Caco-2 (cell line): ENCODE results near the gene FOXN3. TPM values are rescaled to one million over a fixed set of nuclear protein-coding genes. Genes with fewer than 3 reads are reported as not detected.

Experiments used
- BruUV-seq: library from RNA; stranded (reverse); fragments of 400-500 nt; replicated peaks from 2 replicates; lab custom pipeline; 2021; lab: Mats Ljungman, UMichigan
- CTCF ChIA-PET: fragments of 300-600 bp; sonication (Branson Sonifier 250); formaldehyde crosslinking; loops from one replicate; lab custom pipeline; 2022; ENCODE audit warnings: antibody characterized with exemption; lab: Charles Lee
- POLR2A ChIA-PET: fragments of 300-600 bp; sonication (Branson Sonifier 250); formaldehyde crosslinking; loops from one replicate; lab custom pipeline; 2022; ENCODE audit warnings: antibody characterized with exemption; lab: Charles Lee
- DNase-seq, 2 experiments: peaks; one replicate each; pipeline versions ENCODE4 v3.0.0 to v3.0.0-alpha.2; 2020 to 2022
- H3K27me3 ChIP-seq: replicated peaks from 2 replicates; pipeline ENCODE4 v1.6.0; 2011; ENCODE audit warnings: low read length; ENCODE audit not compliant: control insufficient read depth, insufficient read depth
- H3K36me3 ChIP-seq: 2 replicates; pipeline ENCODE4 v1.5.1; 2011; ENCODE audit warnings: low read length; ENCODE audit not compliant: control insufficient read depth, insufficient read depth
- H3K4me1 ChIP-seq: fragments of 250-450 bp; sonication (Bioruptor Pico); 2 replicates; pipeline ENCODE4 v1.5.1; 2020; ENCODE audit warnings: mild to moderate bottlenecking
- H3K4me3 ChIP-seq: 2 replicates; pipeline ENCODE4 v1.5.1; 2011; ENCODE audit warnings: low read depth, mild to moderate bottlenecking, control low read depth, low read length
- H3K9me3 ChIP-seq: fragments of 250-450 bp; sonication (Bioruptor Pico); 2 replicates; pipeline ENCODE4 v1.5.1; 2020; ENCODE audit warnings: mild to moderate bottlenecking, moderate library complexity
- H3K27ac Mint-ChIP-seq: one replicate; pipeline ENCODE4 v1.8.0; 2022; ENCODE audit warnings: mixed read lengths; ENCODE audit not compliant: unreplicated experiment
- H3K27me3 Mint-ChIP-seq: one replicate; pipeline ENCODE4 v1.8.0; 2022; ENCODE audit warnings: mixed read lengths; ENCODE audit not compliant: insufficient read depth, unreplicated experiment
- H3K36me3 Mint-ChIP-seq: one replicate; pipeline ENCODE4 v1.8.0; 2022; ENCODE audit warnings: mild to moderate bottlenecking, mixed read lengths; ENCODE audit not compliant: insufficient read depth, unreplicated experiment
- H3K4me1 Mint-ChIP-seq: one replicate; pipeline ENCODE4 v1.8.0; 2022; ENCODE audit warnings: low read depth, mixed read lengths; ENCODE audit not compliant: unreplicated experiment
- H3K4me3 Mint-ChIP-seq: one replicate; pipeline ENCODE4 v1.8.0; 2022; ENCODE audit warnings: mild to moderate bottlenecking, moderate library complexity, mixed read lengths; ENCODE audit not compliant: unreplicated experiment
- H3K9me3 Mint-ChIP-seq: one replicate; pipeline ENCODE4 v1.8.0; 2022; ENCODE audit warnings: mixed read lengths; ENCODE audit not compliant: unreplicated experiment
- intact Hi-C: fragments of 100-400 bp; cut with micrococcal nuclease; formaldehyde crosslinking; loops from one replicate; pipeline ENCODE4 v1.10.0; 2022; ENCODE audit not compliant: unreplicated experiment
- total RNA-seq: library from RNA; stranded (reverse); gene quantifications from 2 replicates; pipeline ENCODE4 v1.2.3, GENCODE V29; 2022
- TF ChIP-seq, protein P1 (sequence below), 2 experiments: fragments of 200-600 bp in 1 of 2; IDR thresholded peaks; 1 replicate in 1 of 2; 2 replicates in 1 of 2; pipeline versions ENCODE4 v1.5.1 to v1.8.0; 2011 to 2022; ENCODE audit warnings: antibody characterized with exemption in 1 of 2, control low read depth in 1 of 2, inconsistent platforms in 1 of 2, low read depth in 1 of 2, low read length in 1 of 2, mild to moderate bottlenecking in 1 of 2, moderate library complexity in 1 of 2; ENCODE audit not compliant: insufficient read depth in 1 of 2, severe bottlenecking in 1 of 2, unreplicated experiment in 1 of 2

FOXN3 gene
- total RNA-seq, 1 experiment from 2014 or later = 20.6 TPM

DNA sequence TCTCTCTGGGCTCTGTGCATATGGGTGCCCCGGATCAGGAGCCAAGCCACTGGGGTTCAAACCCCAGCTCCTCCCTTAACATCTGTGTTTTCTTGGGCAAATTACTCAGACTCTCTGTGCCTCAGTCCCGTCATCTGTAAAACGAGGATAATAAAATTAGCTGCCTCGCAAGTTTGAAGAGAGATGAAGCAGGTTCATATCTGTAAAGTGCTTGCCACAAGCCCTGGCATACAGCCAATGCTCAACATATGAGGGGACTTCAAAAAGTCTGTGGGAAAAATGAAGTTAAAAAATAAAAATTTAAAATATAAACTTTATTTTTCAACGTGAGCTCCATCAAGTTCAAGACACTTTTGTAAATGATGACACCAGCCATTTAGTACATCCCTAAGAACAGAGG is 276.7 kb downstream of the FOXN3 start:
- TF ChIP-seq, protein P1, sequence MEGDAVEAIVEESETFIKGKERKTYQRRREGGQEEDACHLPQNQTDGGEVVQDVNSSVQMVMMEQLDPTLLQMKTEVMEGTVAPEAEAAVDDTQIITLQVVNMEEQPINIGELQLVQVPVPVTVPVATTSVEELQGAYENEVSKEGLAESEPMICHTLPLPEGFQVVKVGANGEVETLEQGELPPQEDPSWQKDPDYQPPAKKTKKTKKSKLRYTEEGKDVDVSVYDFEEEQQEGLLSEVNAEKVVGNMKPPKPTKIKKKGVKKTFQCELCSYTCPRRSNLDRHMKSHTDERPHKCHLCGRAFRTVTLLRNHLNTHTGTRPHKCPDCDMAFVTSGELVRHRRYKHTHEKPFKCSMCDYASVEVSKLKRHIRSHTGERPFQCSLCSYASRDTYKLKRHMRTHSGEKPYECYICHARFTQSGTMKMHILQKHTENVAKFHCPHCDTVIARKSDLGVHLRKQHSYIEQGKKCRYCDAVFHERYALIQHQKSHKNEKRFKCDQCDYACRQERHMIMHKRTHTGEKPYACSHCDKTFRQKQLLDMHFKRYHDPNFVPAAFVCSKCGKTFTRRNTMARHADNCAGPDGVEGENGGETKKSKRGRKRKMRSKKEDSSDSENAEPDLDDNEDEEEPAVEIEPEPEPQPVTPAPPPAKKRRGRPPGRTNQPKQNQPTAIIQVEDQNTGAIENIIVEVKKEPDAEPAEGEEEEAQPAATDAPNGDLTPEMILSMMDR (IDR thresholded peaks at IDR 0.05; ENCODE audit: insufficient read depth in 1 of 2, low read depth in 1 of 2, low read length in 1 of 2, severe bottlenecking in 1 of 2, unreplicated experiment in 1 of 2) = no peak
- intact Hi-C loops = no loop called here
- no peak overlapping the region for H3K27ac Mint-ChIP-seq
- peaks cover 11% of the 10 kb centered on the region for H3K27me3 Mint-ChIP-seq
- no peak for DNase-seq
- POLR2A ChIA-PET = no interaction called here
- Histone ChIP-seq H3K27me3 (no peaks in the 10 kb centered on the region), H3K4me1 (no peaks in the 10 kb centered on the region), H3K9me3 (peaks cover 7% of the 10 kb centered on the region), H3K36me3 (no peaks in the 10 kb centered on the region), H3K4me3 (no peak overlapping the region)
- no peak overlapping the region for H3K4me3 Mint-ChIP-seq
- CTCF ChIA-PET = no interaction called here
- BruUV-seq = no TSS peak
- H3K9me3 Mint-ChIP-seq = peaks cover 19% of the 10 kb centered on the region
- H3K36me3 Mint-ChIP-seq = no peaks in the 10 kb centered on the region
- peaks cover 12% of the 10 kb centered on the region for H3K4me1 Mint-ChIP-seq

DNA sequence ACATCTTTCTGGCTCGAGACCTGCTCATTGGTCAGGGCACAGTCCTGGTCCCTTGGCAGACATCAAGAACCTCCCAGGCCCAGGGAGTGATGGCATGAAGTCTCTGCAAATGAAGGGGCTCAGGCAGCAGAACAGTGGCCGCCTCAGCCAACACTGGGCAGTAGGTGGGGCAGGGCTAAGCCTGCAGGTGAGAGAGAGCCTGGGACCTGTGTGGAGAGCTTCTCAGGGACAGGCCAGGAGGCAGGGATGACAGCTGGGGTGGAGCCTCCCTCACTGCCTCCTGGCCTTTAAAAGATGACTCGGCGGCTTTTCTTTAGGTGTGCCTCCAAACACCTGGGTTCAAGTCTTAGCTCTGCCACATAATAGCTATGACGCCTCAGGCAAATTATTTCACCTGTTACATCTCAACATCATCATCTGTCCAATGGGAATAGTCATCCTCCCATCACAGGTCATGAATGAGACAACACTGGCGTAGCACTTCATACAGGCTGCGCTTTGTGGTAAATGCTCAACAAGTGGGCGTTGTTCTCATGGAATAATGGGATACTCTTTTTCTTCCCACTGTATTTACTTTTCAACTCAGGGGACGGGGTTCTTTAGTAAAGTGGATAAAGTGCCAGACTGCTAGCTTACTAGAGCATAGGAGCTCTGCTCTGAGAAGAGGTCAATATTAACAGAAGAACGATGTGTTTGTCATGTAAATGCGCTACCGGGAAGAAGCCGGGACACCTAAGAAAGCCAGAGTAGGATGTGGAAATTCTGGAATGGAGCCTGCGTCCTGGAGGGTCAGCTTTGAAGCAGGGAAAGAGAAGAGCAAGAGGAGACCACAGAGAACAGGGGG is 277.4 kb downstream of the FOXN3 start:
- H3K9me3 ChIP-seq = peaks cover 7% of the 10 kb centered on the region
- no TSS peak for BruUV-seq
- H3K9me3 Mint-ChIP-seq = peaks cover 19% of the 10 kb centered on the region
- CTCF ChIA-PET = no interaction called here
- no peak overlapping the region for H3K27ac Mint-ChIP-seq
- H3K27me3 ChIP-seq = no peaks in the 10 kb centered on the region
- DNase-seq = no peak
- H3K36me3 ChIP-seq = no peaks in the 10 kb centered on the region
- POLR2A ChIA-PET = no interaction called here
- TF ChIP-seq, protein P1 (IDR thresholded peaks at IDR 0.05; ENCODE audit: insufficient read depth in 1 of 2, low read depth in 1 of 2, low read length in 1 of 2, severe bottlenecking in 1 of 2, unreplicated experiment in 1 of 2) = no peak
- peaks cover 11% of the 10 kb centered on the region for H3K4me1 Mint-ChIP-seq
- peaks cover 10% of the 10 kb centered on the region for H3K27me3 Mint-ChIP-seq
- no peaks in the 10 kb centered on the region for H3K36me3 Mint-ChIP-seq
- no peak overlapping the region for H3K4me3 Mint-ChIP-seq
- no peak overlapping the region for H3K4me3 ChIP-seq
- intact Hi-C loops = no loop called here
- H3K4me1 ChIP-seq = no peaks in the 10 kb centered on the region

DNA sequence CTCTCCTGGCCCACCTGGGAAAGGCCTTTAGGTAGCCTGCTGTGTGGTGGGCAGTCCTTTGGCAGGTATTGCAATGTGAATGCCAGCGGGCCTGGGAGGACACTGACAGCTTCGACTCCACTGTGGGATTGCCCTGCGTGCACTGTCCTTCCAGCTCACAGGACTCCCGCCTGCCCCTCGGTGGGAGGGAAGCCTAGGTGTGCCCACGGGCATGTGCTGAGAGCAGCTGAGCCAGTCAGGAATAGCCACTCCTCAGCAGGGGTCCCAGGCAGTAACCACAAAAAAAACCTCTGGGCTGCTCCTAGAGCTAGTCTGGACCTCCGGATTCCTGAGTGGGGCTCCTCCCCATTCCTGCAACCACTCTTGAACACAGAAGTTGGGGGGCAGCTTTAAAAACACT is 278.2 kb downstream of the FOXN3 start:
- TF ChIP-seq, protein P1 (IDR thresholded peaks at IDR 0.05; ENCODE audit: insufficient read depth in 1 of 2, low read depth in 1 of 2, low read length in 1 of 2, severe bottlenecking in 1 of 2, unreplicated experiment in 1 of 2) = no peak
- Histone ChIP-seq H3K4me1 (no peaks in the 10 kb centered on the region), H3K36me3 (no peaks in the 10 kb centered on the region), H3K27me3 (no peaks in the 10 kb centered on the region), H3K4me3 (no peak overlapping the region), H3K9me3 (peaks cover 7% of the 10 kb centered on the region)
- Mint-ChIP-seq H3K4me3 (no peak overlapping the region), H3K27me3 (peaks cover 10% of the 10 kb centered on the region), H3K9me3 (peaks cover 19% of the 10 kb centered on the region), H3K27ac (no peak overlapping the region), H3K4me1 (peaks cover 6% of the 10 kb centered on the region), H3K36me3 (no peaks in the 10 kb centered on the region)
- ChIA-PET POLR2A (no interaction called here), CTCF (no interaction called here)
- intact Hi-C loops = no loop called here
- no TSS peak for BruUV-seq
- no peak for DNase-seq
